GM18519 (cell line): ENCODE results near the gene PLEKHH1.
A peak's percentile ranks its signal among the peaks of the same experiment; 100 is the strongest.
"Not testable (repeated sequence)": the region's sequence is repeated elsewhere in the genome, so short reads cannot be mapped to it uniquely, and the experiment has no call there.

Source experiments
- ATAC-seq: cut with Tn5 transposase; IDR thresholded peaks from one replicate; pipeline ENCODE4 v1.9.1; 2021; ENCODE audit warnings: mild to moderate bottlenecking, moderate library complexity; ENCODE audit not compliant: unreplicated experiment, low FRiP score

Gene PLEKHH1

DNA sequence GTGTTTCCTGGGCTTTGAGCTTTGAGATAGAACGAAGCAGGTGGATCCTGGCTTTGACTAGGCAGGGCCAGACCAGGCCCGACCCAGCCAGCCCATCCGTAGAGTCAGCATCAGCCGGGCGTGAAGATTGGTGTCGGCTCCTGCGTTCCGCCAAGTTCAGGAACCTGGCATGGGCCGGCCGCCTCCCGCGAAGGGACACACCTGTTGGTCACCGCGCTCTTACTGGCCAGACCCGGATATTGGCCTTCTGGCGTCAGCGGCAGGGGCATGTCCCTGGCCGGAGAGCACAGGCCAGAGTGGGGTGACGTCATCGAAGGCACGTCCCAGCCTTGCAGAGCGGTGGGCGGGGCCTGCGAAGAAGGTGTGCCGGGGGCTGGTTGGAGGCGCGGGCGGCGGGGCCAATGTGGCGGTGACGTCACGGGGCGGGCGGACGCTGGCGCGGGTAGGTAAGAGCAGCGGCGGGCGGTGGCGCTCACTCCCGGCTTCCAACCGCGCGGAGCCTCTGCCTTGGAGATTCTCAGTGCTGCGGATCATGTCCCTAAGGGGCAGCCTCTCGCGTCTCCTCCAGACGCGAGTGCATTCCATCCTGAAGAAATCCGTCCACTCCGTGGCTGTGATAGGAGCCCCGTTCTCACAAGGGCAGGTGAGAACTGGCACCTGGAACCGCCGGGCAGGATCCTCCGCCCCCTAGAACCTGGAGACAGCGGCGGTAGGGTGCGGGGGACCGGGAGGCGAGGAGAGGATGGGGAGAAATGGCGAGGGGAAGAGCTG is 86.5 kb downstream of the PLEKHH1 start, which contains the start of gene ARG2:
Gene ARG2, plus strand, starts transcription at position 475 of the 771 bp plus-strand sequence. Its CDS starts 58 bp downstream, at position 533.
- ATAC-seq = peak; percentile 88

DNA sequence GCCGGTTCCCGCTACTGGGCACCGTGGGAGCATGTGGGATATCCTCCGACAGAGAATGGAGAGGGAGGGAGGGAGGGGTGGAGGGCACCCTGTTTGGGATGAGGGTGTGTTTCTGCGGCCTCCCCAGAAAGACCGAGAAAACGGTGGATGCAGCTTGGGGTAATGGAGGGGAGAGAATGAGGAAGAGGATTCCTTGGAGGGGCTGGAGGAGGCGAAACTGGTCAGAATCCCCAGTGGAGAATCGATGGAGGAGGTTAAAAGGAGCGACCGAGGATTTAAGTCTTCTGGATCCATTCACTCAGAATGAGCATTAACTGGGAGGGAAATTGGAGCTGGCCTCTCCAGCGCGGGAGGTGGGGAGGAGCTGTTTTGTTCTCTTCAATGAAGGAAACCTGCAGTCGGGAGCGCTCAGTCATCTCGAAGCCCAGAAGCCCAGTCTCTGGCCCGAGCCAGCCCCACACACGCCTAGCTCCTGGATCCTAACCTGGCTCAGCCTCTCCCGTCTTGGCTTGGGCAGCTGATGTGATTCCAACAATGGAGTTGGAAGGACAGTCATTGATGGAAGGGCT is 87.2 kb downstream of the PLEKHH1 start:
- ATAC-seq = no peak

DNA sequence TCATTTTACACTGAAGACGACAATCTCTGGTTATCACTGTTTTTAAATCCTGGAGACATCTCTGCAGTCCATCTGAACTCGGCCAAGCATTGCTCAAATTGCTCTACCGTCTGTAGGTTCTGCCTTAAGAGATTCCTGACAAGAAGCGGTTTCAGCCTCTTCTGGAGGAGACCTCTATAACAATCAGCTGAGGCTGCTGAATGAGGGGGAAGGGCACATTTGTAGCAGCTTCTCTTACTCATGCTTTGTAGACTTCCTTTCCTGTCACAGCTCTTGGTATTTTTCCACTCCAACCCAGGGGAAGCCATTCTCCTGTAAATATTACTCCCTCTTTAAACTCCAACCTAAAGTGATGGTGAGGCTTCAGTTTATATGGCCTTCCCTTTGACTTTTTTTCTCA is 89.6 kb downstream of the PLEKHH1 start:
- no peak for ATAC-seq

GRCh38 chr14:67623114-67623513 is 90.0 kb downstream of the PLEKHH1 start:
- no peak for ATAC-seq

DNA sequence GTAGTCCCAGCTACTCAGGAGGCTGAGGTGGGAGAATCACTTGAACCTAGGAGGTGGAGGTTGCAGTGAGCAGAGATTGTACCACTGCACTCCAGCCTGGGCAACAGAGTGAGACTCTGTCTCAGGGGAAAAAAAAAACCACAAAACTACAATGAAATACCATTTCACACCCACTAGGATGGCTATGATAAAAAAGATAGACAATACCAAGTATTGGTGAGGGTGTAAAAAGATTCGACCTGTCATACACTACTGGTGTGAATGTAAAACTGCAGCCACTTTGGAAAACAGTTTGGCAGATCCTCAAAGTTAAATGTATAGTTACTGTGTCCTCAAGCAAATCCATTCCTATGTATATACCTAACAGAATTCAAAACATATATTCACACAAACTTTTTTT is 93.0 kb downstream of the PLEKHH1 start:
- not testable (repeated sequence) for ATAC-seq

GRCh38 chr14:67627519-67627918 is 94.4 kb downstream of the PLEKHH1 start:
- no peak for ATAC-seq

- no peak for ATAC-seq
Measured at GRCh38 chr14:67630186-67630585, 97.1 kb downstream of the PLEKHH1 start.

- no peak for ATAC-seq
Measured at GRCh38 chr14:67630938-67631337, 97.8 kb downstream of the PLEKHH1 start.

GRCh38 chr14:67633451-67634147 is 100.5 kb downstream of the PLEKHH1 start:
- no peak for ATAC-seq

- peak; percentile 51 for ATAC-seq
Measured at GRCh38 chr14:67636361-67636919, 103.3 kb downstream of the PLEKHH1 start.

- no peak for ATAC-seq
Measured at GRCh38 chr14:67638642-67639041, 105.6 kb downstream of the PLEKHH1 start.
